Loucy (cell line): Measurements from ENCODE around the gene ATXN7L3.
A peak's percentile ranks its signal among the peaks of the same experiment; 100 is the strongest.

ENCODE experiments used
- H2AFZ ChIP-seq: fragments of 200-600 bp; sonication (generic); 2 replicates; pipeline ENCODE4 v1.6.0; 2016; ENCODE audit warnings: antibody characterized with exemption, mild to moderate bottlenecking, low read length, moderate library complexity
- H3F3A ChIP-seq: fragments of 200-600 bp; 2 replicates; pipeline ENCODE4 v1.6.0; 2016; ENCODE audit warnings: antibody characterized with exemption, low read depth, mild to moderate bottlenecking
- H3K27me3 ChIP-seq: fragments of 200-600 bp; sonication (generic); 2 replicates; pipeline ENCODE4 v1.6.1; 2014; ENCODE audit warnings: low read length, mild to moderate bottlenecking; ENCODE audit not compliant: insufficient read depth, poor library complexity, severe bottlenecking
- H3K36me3 ChIP-seq: fragments of 200-600 bp; sonication (generic); 2 replicates; pipeline ENCODE4 v1.6.1; 2016; ENCODE audit warnings: low read length; ENCODE audit not compliant: insufficient read depth
- H3K4me1 ChIP-seq: fragments of 200-600 bp; sonication (generic); 2 replicates; pipeline ENCODE4 v1.5.1; 2014; ENCODE audit warnings: low read length, mild to moderate bottlenecking; ENCODE audit not compliant: insufficient read depth, poor library complexity, severe bottlenecking
- H3K4me2 ChIP-seq: fragments of 200-600 bp; sonication (generic); 2 replicates; pipeline ENCODE4 v1.6.0; 2014; ENCODE audit warnings: antibody characterized with exemption, low read length, low read depth, mild to moderate bottlenecking; ENCODE audit not compliant: poor library complexity, severe bottlenecking
- H3K4me3 ChIP-seq: fragments of 200-600 bp; sonication (generic); 2 replicates; pipeline ENCODE4 v1.5.1; 2014; ENCODE audit warnings: low read length, mild to moderate bottlenecking, mixed read lengths; ENCODE audit not compliant: poor library complexity, severe bottlenecking
- H3K79me2 ChIP-seq: fragments of 200-600 bp; sonication (generic); 2 replicates; pipeline ENCODE4 v1.6.1; 2014; ENCODE audit warnings: low read length; ENCODE audit not compliant: insufficient read depth
- H3K9ac ChIP-seq: fragments of 200-600 bp; sonication (generic); 2 replicates; pipeline ENCODE4 v1.6.0; 2014; ENCODE audit warnings: mild to moderate bottlenecking, low read depth, low read length, moderate library complexity; ENCODE audit not compliant: poor library complexity, severe bottlenecking
- H3K9me2 ChIP-seq: fragments of 200-600 bp; sonication (generic); replicated peaks from 2 replicates; pipeline ENCODE4 v1.6.1; 2016; ENCODE audit warnings: low read depth, low read length, mixed read lengths
- H3K9me3 ChIP-seq: fragments of 200-600 bp; sonication (generic); 2 replicates; pipeline ENCODE4 v1.6.1; 2014; ENCODE audit warnings: mild to moderate bottlenecking, antibody characterized with exemption, low read length, low read depth; ENCODE audit not compliant: insufficient read depth
- H4K20me1 ChIP-seq: fragments of 200-600 bp; sonication (generic); 2 replicates; pipeline ENCODE4 v1.6.0; 2014; ENCODE audit warnings: antibody characterized with exemption, low read length, mild to moderate bottlenecking; ENCODE audit not compliant: insufficient read depth, poor library complexity, severe bottlenecking
- EZH2phosphoT487 ChIP-seq: fragments of 200-600 bp; IDR thresholded peaks from 2 replicates; pipeline ENCODE4 v1.6.1; 2018; ENCODE audit warnings: antibody characterized with exemption, mild to moderate bottlenecking, moderate library complexity, borderline replicate concordance
- TF ChIP-seq, protein P1 (sequence below): fragments of 200-600 bp; sonication (generic); conservative IDR thresholded peaks from 2 replicates; pipeline ENCODE4 v1.5.1; 2014; ENCODE audit warnings: mild to moderate bottlenecking, antibody characterized with exemption, low read length

The ATXN7L3 gene

DNA sequence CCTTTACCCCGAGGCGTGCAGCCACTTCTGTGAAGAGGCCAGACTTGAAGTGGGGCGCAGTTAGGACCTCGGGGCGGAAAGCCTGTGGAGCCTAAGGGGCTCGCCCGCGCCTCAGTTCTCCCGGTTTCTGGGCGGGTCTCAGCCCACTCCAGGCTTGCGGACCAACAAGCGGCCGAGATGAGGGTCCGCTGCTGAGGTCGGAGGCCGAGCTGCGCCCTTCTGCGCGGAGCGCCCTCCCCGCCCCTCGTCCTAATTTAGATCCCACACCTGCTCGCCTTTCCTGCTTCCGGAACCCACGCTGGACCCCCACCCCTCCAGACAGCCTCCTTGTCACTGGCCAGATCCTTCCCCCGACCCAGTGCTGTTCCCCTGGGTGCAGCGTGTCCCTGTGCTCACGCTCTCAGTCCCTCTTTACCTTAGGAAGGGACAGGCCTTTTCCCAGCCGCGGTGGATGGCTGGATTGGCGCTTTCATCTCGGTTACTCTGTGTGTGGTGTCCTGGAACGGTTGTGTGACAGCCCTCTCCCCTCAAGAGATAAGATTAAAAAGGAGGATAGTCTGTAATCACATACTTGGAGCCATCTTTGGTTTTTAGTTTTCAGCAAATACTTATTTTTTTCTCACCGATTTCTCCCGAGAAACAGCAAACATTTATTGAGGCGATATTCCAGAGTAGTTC is 933 bp upstream of the ATXN7L3 start:
- peaks cover 26% of the 10 kb centered on the region for H3K4me1 ChIP-seq
- H3K36me3 ChIP-seq, result peaks cover 3% of the 10 kb centered on the region; the same call in 1 of the 2 replicates
- H3K9ac ChIP-seq, result peak overlapping the region; percentile 84
- peak overlapping the region; percentile 91 for H3K4me2 ChIP-seq
- peaks cover 26% of the 10 kb centered on the region for H4K20me1 ChIP-seq
- no peaks in the 10 kb centered on the region for H3K27me3 ChIP-seq
- H2AFZ ChIP-seq, result peak overlapping the region; percentile 74
- TF ChIP-seq EZH2phosphoT487, result no peak
- TF ChIP-seq, protein P1, sequence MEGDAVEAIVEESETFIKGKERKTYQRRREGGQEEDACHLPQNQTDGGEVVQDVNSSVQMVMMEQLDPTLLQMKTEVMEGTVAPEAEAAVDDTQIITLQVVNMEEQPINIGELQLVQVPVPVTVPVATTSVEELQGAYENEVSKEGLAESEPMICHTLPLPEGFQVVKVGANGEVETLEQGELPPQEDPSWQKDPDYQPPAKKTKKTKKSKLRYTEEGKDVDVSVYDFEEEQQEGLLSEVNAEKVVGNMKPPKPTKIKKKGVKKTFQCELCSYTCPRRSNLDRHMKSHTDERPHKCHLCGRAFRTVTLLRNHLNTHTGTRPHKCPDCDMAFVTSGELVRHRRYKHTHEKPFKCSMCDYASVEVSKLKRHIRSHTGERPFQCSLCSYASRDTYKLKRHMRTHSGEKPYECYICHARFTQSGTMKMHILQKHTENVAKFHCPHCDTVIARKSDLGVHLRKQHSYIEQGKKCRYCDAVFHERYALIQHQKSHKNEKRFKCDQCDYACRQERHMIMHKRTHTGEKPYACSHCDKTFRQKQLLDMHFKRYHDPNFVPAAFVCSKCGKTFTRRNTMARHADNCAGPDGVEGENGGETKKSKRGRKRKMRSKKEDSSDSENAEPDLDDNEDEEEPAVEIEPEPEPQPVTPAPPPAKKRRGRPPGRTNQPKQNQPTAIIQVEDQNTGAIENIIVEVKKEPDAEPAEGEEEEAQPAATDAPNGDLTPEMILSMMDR, result no peak
- H3K9me2 ChIP-seq, result no peaks in the 10 kb centered on the region
- H3K79me2 ChIP-seq, result peaks cover 32% of the 10 kb centered on the region
- H3F3A ChIP-seq, result peaks cover 4% of the 10 kb centered on the region; the same call in 1 of the 2 replicates
- H3K4me3 ChIP-seq, result peak overlapping the region; percentile 83
- H3K9me3 ChIP-seq, result no peaks in the 10 kb centered on the region

DNA sequence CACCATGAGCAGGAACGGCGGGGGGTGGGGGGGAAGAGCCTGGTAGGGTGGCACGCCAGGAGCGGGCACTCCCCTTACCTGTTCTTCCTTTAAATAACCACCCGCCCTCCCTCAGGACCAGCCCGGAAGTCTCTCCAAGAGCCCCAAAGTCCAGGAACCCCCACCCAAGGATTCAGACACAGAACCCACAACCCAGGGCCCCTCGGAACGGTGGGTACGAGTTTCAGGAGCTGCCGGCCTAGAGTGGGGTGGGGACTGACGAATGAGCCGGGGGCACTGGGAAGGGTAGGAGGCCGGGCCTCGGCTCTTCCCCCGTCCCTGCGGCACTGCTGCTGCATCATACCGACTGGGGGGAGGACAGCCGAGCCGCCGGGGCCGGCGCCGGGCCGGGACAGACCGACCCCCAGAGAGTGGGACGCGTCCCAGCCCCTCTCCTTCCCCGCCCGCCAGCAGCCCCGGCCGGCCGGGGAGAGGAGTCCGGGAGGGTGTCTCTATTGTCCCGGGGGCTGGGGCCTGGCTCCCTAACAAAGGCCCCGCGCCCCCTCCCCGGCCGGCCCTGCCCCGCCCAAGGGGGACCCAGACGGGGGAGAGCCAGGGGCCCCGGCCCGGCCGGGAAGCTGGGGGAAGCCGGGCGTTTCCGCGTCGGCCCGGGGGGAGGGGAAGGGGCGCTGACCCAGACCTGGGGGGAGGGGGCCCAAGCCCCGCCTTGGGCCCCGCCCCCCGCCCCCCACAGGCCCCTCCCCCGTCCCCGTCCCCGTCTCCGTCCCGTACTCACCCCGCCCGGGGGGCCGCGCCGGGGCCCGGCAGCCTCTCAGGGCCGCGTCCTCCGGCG is 747 bp downstream of the ATXN7L3 start:
- Histone ChIP-seq H2AFZ (no peak overlapping the region), H3K79me2 (peaks cover 41% of the 10 kb centered on the region)

DNA sequence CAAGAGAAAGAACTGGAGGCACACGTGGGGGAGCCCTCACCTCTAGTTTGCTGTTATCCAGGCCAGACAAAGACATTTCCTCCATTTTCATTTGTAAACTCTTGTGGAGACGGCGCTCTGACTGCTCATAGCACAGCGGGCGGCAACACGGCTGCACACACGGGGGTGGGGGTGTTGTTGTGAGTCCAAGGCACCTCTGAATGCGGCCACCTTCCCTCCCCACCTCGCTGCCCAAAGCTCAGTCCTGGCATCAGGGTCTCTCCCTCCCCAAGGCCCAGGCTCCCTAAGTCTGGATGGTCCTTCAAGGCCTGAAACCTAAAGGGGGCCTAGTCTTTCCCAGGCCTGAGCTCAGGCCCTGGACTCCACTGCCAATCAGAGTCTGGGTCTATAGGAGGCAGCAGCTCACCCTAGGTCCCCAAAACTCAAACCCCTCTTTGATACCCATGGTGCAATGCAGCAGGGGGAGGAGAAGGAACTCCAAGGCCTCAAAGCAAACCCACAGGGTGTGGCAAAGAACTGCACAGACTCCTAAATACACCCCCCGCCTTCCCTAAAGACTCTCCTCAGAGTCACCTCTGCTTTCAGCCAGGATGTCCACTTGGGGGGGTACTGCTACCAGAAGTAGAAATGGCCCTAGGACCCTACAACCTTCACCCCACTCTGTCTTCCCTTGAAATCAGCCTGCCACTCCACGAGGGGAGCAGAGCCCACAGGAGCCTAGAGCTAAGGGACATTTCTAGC is 1.5 kb downstream of the ATXN7L3 start:
- Histone ChIP-seq H3K9me3 (no peaks in the 10 kb centered on the region), H3K36me3 (peaks cover 28% of the 10 kb centered on the region; the same call in 1 of the 2 replicates), H3K9ac (peak overlapping the region; percentile 89), H3K4me3 (peak overlapping the region; percentile 83), H3F3A (no peaks in the 10 kb centered on the region; the same call in 1 of the 2 replicates), H4K20me1 (peaks cover 33% of the 10 kb centered on the region), H2AFZ (no peak overlapping the region), H3K4me1 (peaks cover 23% of the 10 kb centered on the region), H3K9me2 (no peaks in the 10 kb centered on the region), H3K4me2 (peak overlapping the region; percentile 80), H3K79me2 (peaks cover 42% of the 10 kb centered on the region), H3K27me3 (no peaks in the 10 kb centered on the region)
- TF ChIP-seq, protein P1, result peak; percentile 45
- no peak for TF ChIP-seq EZH2phosphoT487

More for the DNA sequence above, 747 bp downstream of the ATXN7L3 start:
- peak overlapping the region; percentile 89 for H3K9ac ChIP-seq
- H4K20me1 ChIP-seq, result peaks cover 33% of the 10 kb centered on the region
- no peaks in the 10 kb centered on the region; the same call in 1 of the 2 replicates for H3F3A ChIP-seq
- H3K36me3 ChIP-seq, result peaks cover 20% of the 10 kb centered on the region; the same call in 1 of the 2 replicates
- TF ChIP-seq, protein P1, result no peak
- no peak for TF ChIP-seq EZH2phosphoT487
- H3K4me3 ChIP-seq, result peak overlapping the region; percentile 83
- peaks cover 25% of the 10 kb centered on the region for H3K4me1 ChIP-seq
- H3K27me3 ChIP-seq, result no peaks in the 10 kb centered on the region
- H3K4me2 ChIP-seq, result peak overlapping the region; percentile 80
- no peaks in the 10 kb centered on the region for H3K9me2 ChIP-seq
- H3K9me3 ChIP-seq, result no peaks in the 10 kb centered on the region
